Neural cell (in vitro differentiated cells): ENCODE data around the gene STPG2. TPM values are rescaled to one million over a fixed set of nuclear protein-coding genes. Genes with fewer than 3 reads are reported as not detected.

Source experiments
- H2AFZ ChIP-seq: fragments of 200-600, 300-800 bp; sonication (generic), shearing (Covaris generic); 2 replicates; pipeline ENCODE4 v1.6.0; 2014; ENCODE audit warnings: low read depth, mild to moderate bottlenecking, antibody characterized with exemption, low read length, moderate library complexity
- H3F3A ChIP-seq: fragments of 200-600 bp; shearing (Covaris generic); 2 replicates; pipeline ENCODE4 v1.6.1; 2016; ENCODE audit warnings: mild to moderate bottlenecking, moderate library complexity, mixed read lengths, antibody characterized with exemption, low read length; ENCODE audit not compliant: insufficient read depth, poor library complexity, severe bottlenecking
- H3K27ac ChIP-seq: fragments of 200-600, 300-800 bp; sonication (generic), shearing (Covaris generic); 2 replicates; pipeline ENCODE4 v1.5.1; 2014; ENCODE audit warnings: mild to moderate bottlenecking, low read length, moderate library complexity
- H3K27me3 ChIP-seq: fragments of 300-800, 200-600 bp; sonication (generic), shearing (Covaris generic); 2 replicates; pipeline ENCODE4 v1.6.0; 2014; ENCODE audit warnings: mild to moderate bottlenecking, low read depth, low read length, moderate library complexity; ENCODE audit not compliant: insufficient read depth
- H3K36me3 ChIP-seq: fragments of 300-800, 200-600 bp; sonication (generic), shearing (Covaris generic); 2 replicates; pipeline ENCODE4 v1.5.1; 2014; ENCODE audit warnings: mild to moderate bottlenecking, antibody characterized with exemption, low read length, moderate library complexity; ENCODE audit not compliant: insufficient read depth
- H3K4me2 ChIP-seq: fragments of 300-800, 200-600 bp; sonication (generic), shearing (Covaris generic); 2 replicates; pipeline ENCODE4 v1.6.0; 2014; ENCODE audit warnings: mild to moderate bottlenecking, low read length
- H3K4me3 ChIP-seq: fragments of 300-800, 200-600 bp; sonication (generic), shearing (Covaris generic); 2 replicates; pipeline ENCODE4 v1.5.1; 2014; ENCODE audit warnings: mild to moderate bottlenecking, low read length, moderate library complexity
- H3K79me2 ChIP-seq: fragments of 200-600 bp; shearing (Covaris generic); replicated peaks from 2 replicates; pipeline ENCODE4 v1.6.0; 2014; ENCODE audit warnings: mild to moderate bottlenecking, low read length, moderate library complexity; ENCODE audit not compliant: insufficient read depth
- H3K9ac ChIP-seq: fragments of 300-800, 200-600 bp; sonication (generic), shearing (Covaris generic); 2 replicates; pipeline ENCODE4 v1.6.1; 2016; ENCODE audit warnings: mild to moderate bottlenecking, low read length, mixed read lengths
- H3K9me2 ChIP-seq: fragments of 200-600 bp; shearing (Covaris generic); 2 replicates; pipeline ENCODE4 v1.6.1; 2016; ENCODE audit warnings: mild to moderate bottlenecking, low read length, mixed read lengths; ENCODE audit not compliant: insufficient read depth
- H3K9me3 ChIP-seq: fragments of 200-600, 300-800 bp; sonication (generic), shearing (Covaris generic); 2 replicates; pipeline ENCODE4 v1.6.1; 2016; ENCODE audit warnings: mild to moderate bottlenecking, mixed run types, low read length, moderate library complexity, mixed read lengths
- H4K20me1 ChIP-seq: fragments of 200-600 bp; shearing (Covaris generic); 2 replicates; pipeline ENCODE4 v1.6.1; 2016; ENCODE audit warnings: mild to moderate bottlenecking, mixed run types; ENCODE audit not compliant: insufficient read depth
- EP300 ChIP-seq: fragments of 450-650 bp; conservative IDR thresholded peaks from 2 replicates; pipeline ENCODE4 v1.6.1; 2014; ENCODE audit warnings: antibody characterized with exemption, mild to moderate bottlenecking, moderate library complexity; ENCODE audit not compliant: poor library complexity, severe bottlenecking
- EZH2 ChIP-seq: fragments of 200-600, 300-800 bp; shearing (Covaris generic), sonication (generic); IDR thresholded peaks from 2 replicates; pipeline ENCODE4 v1.6.1; 2014; ENCODE audit warnings: antibody characterized with exemption, low read length, borderline replicate concordance, mild to moderate bottlenecking; ENCODE audit not compliant: insufficient read depth, poor library complexity, severe bottlenecking
- MXI1 ChIP-seq: fragments of 450-650 bp; conservative IDR thresholded peaks from 2 replicates; pipeline ENCODE4 v1.6.1; 2014; ENCODE audit warnings: antibody characterized with exemption, mild to moderate bottlenecking; ENCODE audit not compliant: poor library complexity, severe bottlenecking
- POLR2AphosphoS5 ChIP-seq: IDR thresholded peaks from 2 replicates; pipeline ENCODE4 v1.6.1; 2012
- RAD21 ChIP-seq: fragments of 450-650 bp; conservative IDR thresholded peaks from 2 replicates; pipeline ENCODE4 v1.6.1; 2014; ENCODE audit warnings: antibody characterized with exemption, mild to moderate bottlenecking, moderate library complexity
- SMC3 ChIP-seq: fragments of 450-650 bp; conservative IDR thresholded peaks from 2 replicates; pipeline ENCODE4 v1.6.1; 2014; ENCODE audit warnings: antibody characterized with exemption, mild to moderate bottlenecking, moderate library complexity; ENCODE audit not compliant: poor library complexity
- TAF1 ChIP-seq: IDR thresholded peaks from 2 replicates; pipeline ENCODE4 v1.6.1; 2012; ENCODE audit warnings: low read depth
- polyA plus RNA-seq: library from polyadenylated mRNA; depleted of rRNA; stranded (reverse); fragments of >200 nt; gene quantifications from 2 replicates; pipeline ENCODE4 v1.2.3, GENCODE V29; 2014
- TF ChIP-seq, protein P1 (sequence below): IDR thresholded peaks from 2 replicates; pipeline ENCODE4 v1.6.1; 2012; ENCODE audit warnings: borderline replicate concordance
- TF ChIP-seq, protein P2 (sequence below): fragments of 450-650 bp; IDR thresholded peaks from 2 replicates; pipeline ENCODE4 v1.5.1; 2014; ENCODE audit warnings: antibody characterized with exemption, mild to moderate bottlenecking, moderate library complexity; ENCODE audit not compliant: poor library complexity, severe bottlenecking

STPG2 gene
- polyA plus RNA-seq, 1 donor from 2014 or later = not detected

- no peak overlapping the region for H2AFZ ChIP-seq
- no peak overlapping the region for H3K9ac ChIP-seq
- no peaks in the 10 kb centered on the region for H4K20me1 ChIP-seq
- H3K9me2 ChIP-seq = no peaks in the 10 kb centered on the region
- no peaks in the 10 kb centered on the region for H3K79me2 ChIP-seq
- H3K27me3 ChIP-seq = no peaks in the 10 kb centered on the region
- H3K4me3 ChIP-seq = no peak overlapping the region
- TF ChIP-seq, protein P1, sequence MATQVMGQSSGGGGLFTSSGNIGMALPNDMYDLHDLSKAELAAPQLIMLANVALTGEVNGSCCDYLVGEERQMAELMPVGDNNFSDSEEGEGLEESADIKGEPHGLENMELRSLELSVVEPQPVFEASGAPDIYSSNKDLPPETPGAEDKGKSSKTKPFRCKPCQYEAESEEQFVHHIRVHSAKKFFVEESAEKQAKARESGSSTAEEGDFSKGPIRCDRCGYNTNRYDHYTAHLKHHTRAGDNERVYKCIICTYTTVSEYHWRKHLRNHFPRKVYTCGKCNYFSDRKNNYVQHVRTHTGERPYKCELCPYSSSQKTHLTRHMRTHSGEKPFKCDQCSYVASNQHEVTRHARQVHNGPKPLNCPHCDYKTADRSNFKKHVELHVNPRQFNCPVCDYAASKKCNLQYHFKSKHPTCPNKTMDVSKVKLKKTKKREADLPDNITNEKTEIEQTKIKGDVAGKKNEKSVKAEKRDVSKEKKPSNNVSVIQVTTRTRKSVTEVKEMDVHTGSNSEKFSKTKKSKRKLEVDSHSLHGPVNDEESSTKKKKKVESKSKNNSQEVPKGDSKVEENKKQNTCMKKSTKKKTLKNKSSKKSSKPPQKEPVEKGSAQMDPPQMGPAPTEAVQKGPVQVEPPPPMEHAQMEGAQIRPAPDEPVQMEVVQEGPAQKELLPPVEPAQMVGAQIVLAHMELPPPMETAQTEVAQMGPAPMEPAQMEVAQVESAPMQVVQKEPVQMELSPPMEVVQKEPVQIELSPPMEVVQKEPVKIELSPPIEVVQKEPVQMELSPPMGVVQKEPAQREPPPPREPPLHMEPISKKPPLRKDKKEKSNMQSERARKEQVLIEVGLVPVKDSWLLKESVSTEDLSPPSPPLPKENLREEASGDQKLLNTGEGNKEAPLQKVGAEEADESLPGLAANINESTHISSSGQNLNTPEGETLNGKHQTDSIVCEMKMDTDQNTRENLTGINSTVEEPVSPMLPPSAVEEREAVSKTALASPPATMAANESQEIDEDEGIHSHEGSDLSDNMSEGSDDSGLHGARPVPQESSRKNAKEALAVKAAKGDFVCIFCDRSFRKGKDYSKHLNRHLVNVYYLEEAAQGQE = no peak
- TF ChIP-seq POLR2AphosphoS5 (no peak), RAD21 (no peak), MXI1 (no peak), EZH2 (no peak), EP300 (no peak), SMC3 (no peak), TAF1 (no peak)
- TF ChIP-seq, protein P2, sequence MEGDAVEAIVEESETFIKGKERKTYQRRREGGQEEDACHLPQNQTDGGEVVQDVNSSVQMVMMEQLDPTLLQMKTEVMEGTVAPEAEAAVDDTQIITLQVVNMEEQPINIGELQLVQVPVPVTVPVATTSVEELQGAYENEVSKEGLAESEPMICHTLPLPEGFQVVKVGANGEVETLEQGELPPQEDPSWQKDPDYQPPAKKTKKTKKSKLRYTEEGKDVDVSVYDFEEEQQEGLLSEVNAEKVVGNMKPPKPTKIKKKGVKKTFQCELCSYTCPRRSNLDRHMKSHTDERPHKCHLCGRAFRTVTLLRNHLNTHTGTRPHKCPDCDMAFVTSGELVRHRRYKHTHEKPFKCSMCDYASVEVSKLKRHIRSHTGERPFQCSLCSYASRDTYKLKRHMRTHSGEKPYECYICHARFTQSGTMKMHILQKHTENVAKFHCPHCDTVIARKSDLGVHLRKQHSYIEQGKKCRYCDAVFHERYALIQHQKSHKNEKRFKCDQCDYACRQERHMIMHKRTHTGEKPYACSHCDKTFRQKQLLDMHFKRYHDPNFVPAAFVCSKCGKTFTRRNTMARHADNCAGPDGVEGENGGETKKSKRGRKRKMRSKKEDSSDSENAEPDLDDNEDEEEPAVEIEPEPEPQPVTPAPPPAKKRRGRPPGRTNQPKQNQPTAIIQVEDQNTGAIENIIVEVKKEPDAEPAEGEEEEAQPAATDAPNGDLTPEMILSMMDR = no peak
- no peaks in the 10 kb centered on the region for H3K36me3 ChIP-seq
- H3K9me3 ChIP-seq = no peaks in the 10 kb centered on the region
- no peak overlapping the region for H3K4me2 ChIP-seq
- no peak overlapping the region for H3K27ac ChIP-seq
- peaks cover 2% of the 10 kb centered on the region for H3F3A ChIP-seq
Measured at GRCh38 chr4:97627750-97628149, 515.5 kb downstream of the STPG2 start.

- TF ChIP-seq, protein P1 = no peak
- no peak for TF ChIP-seq RAD21
- TF ChIP-seq TAF1 = no peak
- TF ChIP-seq SMC3 = no peak
- no peak for TF ChIP-seq EP300
- TF ChIP-seq, protein P2 = no peak
- no peak for TF ChIP-seq EZH2
- TF ChIP-seq MXI1 = no peak
- TF ChIP-seq POLR2AphosphoS5 = no peak
- H4K20me1 ChIP-seq = no peaks in the 10 kb centered on the region
- H3K4me3 ChIP-seq = no peak overlapping the region
- no peaks in the 10 kb centered on the region for H3K27me3 ChIP-seq
- H3K36me3 ChIP-seq = no peaks in the 10 kb centered on the region
- H3K9ac ChIP-seq = no peak overlapping the region
- H3K79me2 ChIP-seq = no peaks in the 10 kb centered on the region
- H3F3A ChIP-seq = no peaks in the 10 kb centered on the region
- no peaks in the 10 kb centered on the region for H3K9me3 ChIP-seq
- H3K9me2 ChIP-seq = no peaks in the 10 kb centered on the region
- no peak overlapping the region for H3K27ac ChIP-seq
- no peak overlapping the region for H3K4me2 ChIP-seq
- H2AFZ ChIP-seq = no peak overlapping the region
Measured at GRCh38 chr4:97624204-97624603, 519.1 kb downstream of the STPG2 start.
